SU-DHL-6 (cell line): ENCODE data around the gene OSBPL9.

Source experiments
- H2AFZ ChIP-seq: fragments of 200-600 bp; sonication (generic); 2 replicates; pipeline ENCODE4 v1.6.1; 2014; ENCODE audit warnings: low read depth, mild to moderate bottlenecking, moderate library complexity, mixed read lengths, antibody characterized with exemption, low read length; ENCODE audit not compliant: severe bottlenecking
- H3F3A ChIP-seq: fragments of 200-600 bp; shearing (Covaris generic); 2 replicates; pipeline ENCODE4 v1.6.0; 2016; ENCODE audit warnings: antibody characterized with exemption, mild to moderate bottlenecking; ENCODE audit not compliant: insufficient read depth
- H3K27ac ChIP-seq: fragments of 200-600 bp; sonication (generic); 2 replicates; pipeline ENCODE4 v1.5.1; 2016; ENCODE audit warnings: low read depth, mild to moderate bottlenecking, low read length, moderate library complexity, mixed read lengths
- H3K27me3 ChIP-seq: fragments of 200-600 bp; sonication (generic), shearing (Covaris generic); 2 replicates; pipeline ENCODE4 v1.6.0; 2014; ENCODE audit warnings: mild to moderate bottlenecking, low read length
- H3K36me3 ChIP-seq: fragments of 200-600 bp; sonication (generic); 2 replicates; pipeline ENCODE4 v1.6.1; 2014; ENCODE audit warnings: mild to moderate bottlenecking, low read length, mixed read lengths
- H3K4me2 ChIP-seq: fragments of 300-600, 200-600 bp; shearing (Covaris generic), sonication (generic); 2 replicates; pipeline ENCODE4 v1.6.0; 2014; ENCODE audit warnings: low read length, low read depth, mild to moderate bottlenecking; ENCODE audit not compliant: poor library complexity, severe bottlenecking
- H3K4me3 ChIP-seq: fragments of 200-600 bp; sonication (generic); 2 replicates; pipeline ENCODE4 v1.5.1; 2014; ENCODE audit warnings: antibody characterized with exemption, low read length, mild to moderate bottlenecking, mixed read lengths; ENCODE audit not compliant: insufficient read depth, poor library complexity, severe bottlenecking
- H3K79me2 ChIP-seq: fragments of 200-600 bp; sonication (generic); 2 replicates; pipeline ENCODE4 v1.6.1; 2014; ENCODE audit warnings: mild to moderate bottlenecking, low read length, moderate library complexity; ENCODE audit not compliant: insufficient read depth
- H3K9ac ChIP-seq: fragments of 200-600 bp; sonication (generic); 2 replicates; pipeline ENCODE4 v1.7.0; 2014; ENCODE audit warnings: mild to moderate bottlenecking, low read length
- H3K9me2 ChIP-seq: fragments of 200-600 bp; sonication (generic); replicated peaks from 2 replicates; pipeline ENCODE4 v1.6.1; 2014; ENCODE audit warnings: low read length; ENCODE audit not compliant: insufficient read depth
- H3K9me3 ChIP-seq: fragments of 200-600 bp; sonication (generic); 2 replicates; pipeline ENCODE4 v1.6.1; 2014; ENCODE audit warnings: low read length, mixed read lengths; ENCODE audit not compliant: insufficient read depth
- H4K20me1 ChIP-seq: fragments of 200-600 bp; sonication (generic); 2 replicates; pipeline ENCODE4 v1.6.1; 2014; ENCODE audit warnings: low read depth, mild to moderate bottlenecking, antibody characterized with exemption, low read length, moderate library complexity, mixed read lengths
- EZH2phosphoT487 ChIP-seq: fragments of 200-600 bp; sonication (generic), shearing (Covaris generic); conservative IDR thresholded peaks from 2 replicates; pipeline ENCODE4 v1.6.1; 2018; ENCODE audit warnings: mild to moderate bottlenecking, antibody characterized with exemption, low read length, moderate library complexity, mixed read lengths
- TF ChIP-seq, protein P1 (sequence below): fragments of 200-600 bp; sonication (generic); IDR thresholded peaks from one replicate; pipeline ENCODE4 v1.5.1; 2017; ENCODE audit warnings: antibody characterized with exemption, mild to moderate bottlenecking, low read length, moderate library complexity; ENCODE audit not compliant: insufficient read depth, poor library complexity, severe bottlenecking

The OSBPL9 gene

DNA sequence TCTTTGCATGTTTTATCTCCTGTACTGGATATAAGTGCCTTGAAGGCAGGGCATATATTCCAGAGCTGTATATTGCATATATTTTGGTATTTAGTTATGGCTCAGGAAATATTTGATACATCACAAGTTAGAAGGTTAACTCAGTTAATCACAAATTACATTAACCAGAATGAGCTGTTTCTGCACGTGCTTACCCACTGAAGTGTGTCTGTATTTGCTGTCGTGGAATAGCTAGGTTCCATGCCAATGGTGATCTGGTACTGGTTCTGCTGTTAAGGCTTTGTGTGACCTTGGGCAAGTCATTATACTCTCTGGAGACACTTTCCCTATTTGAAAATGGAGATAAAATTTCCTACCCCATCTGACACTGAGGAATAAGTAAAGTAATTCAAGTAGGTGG is 50.7 kb downstream of the OSBPL9 start:
- no peak overlapping the region for H3K4me3 ChIP-seq

DNA sequence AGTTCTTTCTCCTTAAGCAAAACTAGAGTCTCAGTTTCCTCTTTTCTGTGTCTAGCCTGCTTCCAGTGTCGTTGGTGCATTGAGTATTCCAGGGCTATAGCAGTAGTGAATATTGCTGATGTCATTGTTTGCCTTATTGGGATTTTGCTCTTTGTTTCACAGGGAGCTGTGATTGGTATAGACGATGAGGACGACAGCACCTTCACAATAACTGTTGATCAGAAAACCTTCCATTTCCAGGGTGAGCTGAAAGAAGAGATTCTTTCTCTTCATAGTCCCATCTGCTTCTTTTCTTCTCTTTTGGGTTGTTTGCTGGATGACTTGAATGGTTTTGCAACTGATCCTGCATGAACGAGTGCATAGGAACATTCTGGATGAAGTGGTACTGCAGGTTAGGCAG is 52.4 kb downstream of the OSBPL9 start:
- Histone ChIP-seq H3K4me2 (no peak overlapping the region), H3K36me3 (no peaks in the 10 kb centered on the region), H3K9ac (no peak overlapping the region), H3K9me2 (no peaks in the 10 kb centered on the region), H3K27ac (no peak overlapping the region), H4K20me1 (no peaks in the 10 kb centered on the region), H3K9me3 (no peaks in the 10 kb centered on the region), H2AFZ (no peak overlapping the region), H3K79me2 (no peaks in the 10 kb centered on the region), H3K27me3 (no peaks in the 10 kb centered on the region), H3F3A (no peaks in the 10 kb centered on the region), H3K4me3 (no peak overlapping the region)
- TF ChIP-seq, protein P1, sequence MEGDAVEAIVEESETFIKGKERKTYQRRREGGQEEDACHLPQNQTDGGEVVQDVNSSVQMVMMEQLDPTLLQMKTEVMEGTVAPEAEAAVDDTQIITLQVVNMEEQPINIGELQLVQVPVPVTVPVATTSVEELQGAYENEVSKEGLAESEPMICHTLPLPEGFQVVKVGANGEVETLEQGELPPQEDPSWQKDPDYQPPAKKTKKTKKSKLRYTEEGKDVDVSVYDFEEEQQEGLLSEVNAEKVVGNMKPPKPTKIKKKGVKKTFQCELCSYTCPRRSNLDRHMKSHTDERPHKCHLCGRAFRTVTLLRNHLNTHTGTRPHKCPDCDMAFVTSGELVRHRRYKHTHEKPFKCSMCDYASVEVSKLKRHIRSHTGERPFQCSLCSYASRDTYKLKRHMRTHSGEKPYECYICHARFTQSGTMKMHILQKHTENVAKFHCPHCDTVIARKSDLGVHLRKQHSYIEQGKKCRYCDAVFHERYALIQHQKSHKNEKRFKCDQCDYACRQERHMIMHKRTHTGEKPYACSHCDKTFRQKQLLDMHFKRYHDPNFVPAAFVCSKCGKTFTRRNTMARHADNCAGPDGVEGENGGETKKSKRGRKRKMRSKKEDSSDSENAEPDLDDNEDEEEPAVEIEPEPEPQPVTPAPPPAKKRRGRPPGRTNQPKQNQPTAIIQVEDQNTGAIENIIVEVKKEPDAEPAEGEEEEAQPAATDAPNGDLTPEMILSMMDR = no peak
- TF ChIP-seq EZH2phosphoT487 = no peak

More for the DNA sequence above, 50.7 kb downstream of the OSBPL9 start:
- no peaks in the 10 kb centered on the region for H3K9me3 ChIP-seq
- no peak overlapping the region for H3K4me2 ChIP-seq
- TF ChIP-seq, protein P1 = no peak
- no peak for TF ChIP-seq EZH2phosphoT487
- H3K9me2 ChIP-seq = no peaks in the 10 kb centered on the region
- no peaks in the 10 kb centered on the region for H3F3A ChIP-seq
- no peak overlapping the region for H3K27ac ChIP-seq
- no peaks in the 10 kb centered on the region for H3K79me2 ChIP-seq
- no peak overlapping the region for H3K9ac ChIP-seq
- H4K20me1 ChIP-seq = no peaks in the 10 kb centered on the region
- no peaks in the 10 kb centered on the region for H3K27me3 ChIP-seq
- no peaks in the 10 kb centered on the region for H3K36me3 ChIP-seq
- no peak overlapping the region for H2AFZ ChIP-seq

DNA sequence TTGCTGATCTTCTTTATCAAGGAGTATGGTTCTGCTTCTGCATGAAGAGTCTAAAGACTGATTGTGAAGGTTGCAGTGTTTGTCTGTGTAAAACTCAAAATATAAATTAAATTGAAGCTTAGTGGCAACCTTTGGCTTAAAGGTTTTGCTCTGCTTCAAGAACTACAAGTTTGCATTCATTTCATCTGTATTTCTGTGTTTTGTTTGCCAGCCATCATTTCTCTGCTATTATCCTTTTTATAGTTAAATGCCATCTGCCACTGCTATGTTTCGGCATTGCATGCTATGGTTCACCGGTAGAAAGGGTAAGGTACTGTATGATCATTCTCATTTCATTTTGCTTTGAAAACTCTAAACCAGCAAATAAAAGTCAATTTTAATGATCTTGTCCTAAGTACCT is 52.9 kb downstream of the OSBPL9 start:
- no peak overlapping the region for H3K4me3 ChIP-seq
- no peaks in the 10 kb centered on the region for H3F3A ChIP-seq
- H3K36me3 ChIP-seq = no peaks in the 10 kb centered on the region
- no peak overlapping the region for H3K9ac ChIP-seq
- H3K79me2 ChIP-seq = no peaks in the 10 kb centered on the region
- no peaks in the 10 kb centered on the region for H3K27me3 ChIP-seq
- no peak overlapping the region for H3K4me2 ChIP-seq
- TF ChIP-seq EZH2phosphoT487 = no peak
- TF ChIP-seq, protein P1 = no peak
- H3K27ac ChIP-seq = no peak overlapping the region
- H3K9me3 ChIP-seq = no peaks in the 10 kb centered on the region
- no peak overlapping the region for H2AFZ ChIP-seq
- H4K20me1 ChIP-seq = no peaks in the 10 kb centered on the region
- no peaks in the 10 kb centered on the region for H3K9me2 ChIP-seq
